SHP77 treated with DMSO at 0.1 percent for 48 hours (cell line): ENCODE measurements around the gene HMG20A.

Source experiments
- DNase-seq: peaks from one replicate; lab custom pipeline; 2025; lab: John Stamatoyannopoulos, UW

HMG20A gene

DNA sequence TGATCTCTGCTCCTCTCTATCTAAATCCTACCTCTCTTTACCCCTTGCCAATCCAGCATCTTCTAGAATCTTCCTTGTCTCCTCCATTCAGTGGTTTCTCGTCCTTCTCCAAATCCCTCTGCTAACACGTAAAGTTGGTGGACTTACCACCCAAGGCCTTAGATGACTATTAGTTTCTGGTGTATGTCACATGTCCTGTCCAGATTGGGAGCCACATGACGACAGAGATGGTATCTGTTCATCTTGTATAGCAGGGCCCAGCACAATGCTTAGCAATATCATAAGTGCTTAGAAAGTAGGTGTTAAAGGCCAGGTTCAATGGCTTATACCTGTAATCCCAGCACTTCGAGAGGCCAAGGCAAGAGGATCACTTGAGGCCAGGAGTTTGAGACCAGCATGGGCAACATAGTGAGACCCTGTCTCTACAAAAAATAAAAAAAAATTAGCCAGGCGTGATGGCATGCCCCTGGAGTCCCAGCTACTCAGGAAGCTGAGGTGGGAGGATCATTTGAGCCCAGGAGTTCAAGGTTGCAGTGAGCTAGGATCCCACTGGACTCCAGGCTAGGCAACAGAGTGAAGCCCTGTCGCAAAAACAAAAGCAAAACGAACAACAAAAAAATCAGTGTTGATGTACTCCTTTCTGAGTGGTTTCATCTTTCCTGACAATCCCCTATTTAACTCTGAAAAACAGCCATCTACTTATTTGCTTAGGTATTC is 81.8 kb downstream of the HMG20A start:
- DNase-seq = no peak

GRCh38 chr15:77503240-77503639 is 82.6 kb downstream of the HMG20A start:
- DNase-seq = no peak

DNA sequence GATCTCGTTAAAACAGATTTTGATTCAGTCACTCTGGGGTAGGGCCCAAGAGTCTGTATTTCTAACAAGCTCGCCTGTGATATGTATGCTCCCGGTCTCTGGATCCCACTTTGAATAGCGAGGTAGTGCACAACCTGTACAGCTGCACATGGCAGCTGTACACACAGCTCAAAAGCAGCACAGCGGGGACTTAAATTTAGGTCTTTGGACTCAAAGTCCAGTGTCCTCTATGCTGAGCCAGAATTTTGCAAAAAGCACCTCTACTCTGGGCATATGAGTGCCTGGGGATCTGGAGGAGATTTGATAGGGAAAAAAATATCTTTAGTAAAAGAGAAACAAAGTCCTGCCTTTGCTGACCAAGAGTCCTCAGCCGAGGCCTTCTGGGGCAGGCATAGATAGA is 83.1 kb downstream of the HMG20A start:
- peak; percentile 32 for DNase-seq

DNA sequence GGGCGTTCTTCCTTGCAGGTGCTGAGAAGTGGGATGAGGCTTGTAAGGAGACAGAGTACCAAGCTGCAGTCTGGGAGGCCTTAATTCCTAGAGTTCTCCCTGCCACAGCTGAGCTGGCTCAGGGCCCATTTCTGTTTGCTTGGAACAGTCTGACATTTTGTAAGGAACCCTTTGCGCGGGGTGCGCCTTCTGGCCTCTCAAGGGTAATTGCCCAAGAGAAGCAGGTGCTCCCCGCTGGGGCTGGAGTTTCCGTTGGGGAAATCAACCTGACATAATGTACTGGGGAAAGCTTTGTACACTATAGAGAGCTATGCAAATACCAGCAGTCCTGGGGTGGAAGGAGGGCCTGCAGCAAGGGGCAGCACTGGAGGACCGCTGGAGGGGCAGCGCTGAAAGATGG is 83.6 kb downstream of the HMG20A start:
- DNase-seq = peak; percentile 75

- DNase-seq = no peak
Measured at GRCh38 chr15:77504871-77505270, 84.2 kb downstream of the HMG20A start.

DNA sequence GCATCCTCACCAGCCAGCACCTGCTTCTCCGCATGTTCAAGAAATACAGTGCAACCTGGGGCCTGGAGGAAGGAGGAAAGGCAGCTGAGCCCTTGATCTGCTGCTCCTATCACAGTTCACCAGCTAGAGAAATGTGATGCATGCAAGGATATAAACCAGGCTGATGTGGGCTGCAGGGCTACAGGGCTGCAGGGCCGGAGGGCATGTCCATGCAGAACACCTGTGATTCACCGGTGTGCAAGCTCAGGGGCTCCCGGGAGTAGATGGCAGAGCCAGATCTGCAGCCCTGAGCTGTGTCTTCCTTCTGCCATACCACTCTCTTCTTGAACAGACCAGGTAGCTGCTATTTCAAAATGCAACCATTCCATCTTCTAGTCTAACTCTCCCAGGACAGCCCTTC is 84.9 kb downstream of the HMG20A start:
- DNase-seq = no peak

DNA sequence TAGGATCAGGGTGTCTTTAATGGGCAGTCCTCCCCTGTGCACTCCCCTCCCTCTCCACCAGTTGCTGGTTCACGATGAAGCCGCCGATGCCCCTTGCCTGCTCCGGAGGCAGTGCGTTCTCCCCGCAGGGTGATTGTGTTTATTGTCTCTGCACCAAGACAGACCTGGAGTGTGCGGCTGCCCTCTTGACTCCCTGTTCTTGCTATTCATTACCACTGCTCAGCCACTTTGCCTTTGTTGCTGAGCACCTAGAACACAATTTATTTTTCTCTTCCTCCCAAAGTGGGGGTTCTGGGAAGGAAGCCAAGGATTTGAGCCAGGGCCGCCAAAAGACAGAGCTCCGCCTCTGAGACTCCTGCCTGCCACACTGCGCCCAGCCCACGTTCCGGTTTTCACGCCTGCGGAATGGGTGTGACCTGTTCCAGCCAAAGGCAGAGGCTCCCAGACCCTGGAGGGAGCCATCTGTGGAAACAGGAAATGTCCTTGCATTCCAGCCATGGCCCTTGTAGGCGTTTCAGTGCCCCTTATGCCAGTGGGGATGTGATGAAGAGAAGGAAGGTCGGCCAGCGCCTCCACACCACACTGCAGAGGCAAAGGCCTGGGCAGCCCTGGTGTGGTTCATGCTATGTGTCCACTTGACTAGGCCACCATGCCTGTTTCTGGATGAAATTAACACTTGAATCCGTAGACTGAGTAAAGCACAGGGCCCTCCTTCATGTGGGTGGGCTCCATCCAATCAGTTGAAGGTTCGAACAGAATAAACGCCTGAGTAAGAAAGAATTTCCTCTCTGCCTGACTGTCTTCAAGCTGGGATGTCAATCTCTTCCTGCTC is 85.8 kb downstream of the HMG20A start:
- no peak for DNase-seq

DNA sequence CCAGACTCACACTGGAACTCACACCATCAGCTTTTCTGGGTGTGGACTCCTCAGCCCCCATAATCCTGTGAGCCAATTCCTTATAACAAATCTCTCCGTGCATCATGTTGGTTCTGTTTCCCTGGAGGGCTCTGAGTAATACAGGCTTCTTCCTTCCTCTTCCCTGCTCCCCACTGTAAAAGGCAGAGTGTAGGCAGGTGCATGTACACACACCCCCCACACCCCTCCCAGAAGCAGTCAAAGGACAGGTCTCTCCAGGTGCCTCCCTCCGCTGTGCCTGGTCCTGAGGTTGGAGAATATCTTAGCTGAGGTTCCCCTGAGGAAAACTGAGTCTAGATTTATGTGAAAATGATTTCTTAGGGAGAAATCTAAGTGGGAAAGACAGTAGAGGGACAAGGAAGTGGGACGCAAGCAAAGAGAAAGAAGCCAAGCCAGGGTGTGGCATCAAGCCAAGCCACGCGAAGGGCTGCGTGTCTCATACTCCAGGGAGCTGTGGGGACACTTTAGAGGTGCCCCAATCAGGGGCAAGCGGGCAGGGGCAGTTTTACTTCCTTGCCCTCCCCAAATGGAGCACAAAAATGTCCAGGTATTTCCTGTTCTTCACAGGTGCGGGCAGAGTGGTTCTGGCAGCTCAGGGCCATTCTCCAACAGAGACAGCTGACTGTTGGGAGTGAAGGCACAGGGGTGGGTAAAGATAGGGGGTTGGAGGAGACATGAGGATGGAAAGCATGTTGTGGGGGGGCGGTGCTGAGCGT is 86.6 kb downstream of the HMG20A start:
- no peak for DNase-seq

- no peak for DNase-seq
Measured at GRCh38 chr15:77507911-77508310, 87.2 kb downstream of the HMG20A start.

GRCh38 chr15:77508541-77509243 is 88.0 kb downstream of the HMG20A start:
- DNase-seq = no peak

DNA sequence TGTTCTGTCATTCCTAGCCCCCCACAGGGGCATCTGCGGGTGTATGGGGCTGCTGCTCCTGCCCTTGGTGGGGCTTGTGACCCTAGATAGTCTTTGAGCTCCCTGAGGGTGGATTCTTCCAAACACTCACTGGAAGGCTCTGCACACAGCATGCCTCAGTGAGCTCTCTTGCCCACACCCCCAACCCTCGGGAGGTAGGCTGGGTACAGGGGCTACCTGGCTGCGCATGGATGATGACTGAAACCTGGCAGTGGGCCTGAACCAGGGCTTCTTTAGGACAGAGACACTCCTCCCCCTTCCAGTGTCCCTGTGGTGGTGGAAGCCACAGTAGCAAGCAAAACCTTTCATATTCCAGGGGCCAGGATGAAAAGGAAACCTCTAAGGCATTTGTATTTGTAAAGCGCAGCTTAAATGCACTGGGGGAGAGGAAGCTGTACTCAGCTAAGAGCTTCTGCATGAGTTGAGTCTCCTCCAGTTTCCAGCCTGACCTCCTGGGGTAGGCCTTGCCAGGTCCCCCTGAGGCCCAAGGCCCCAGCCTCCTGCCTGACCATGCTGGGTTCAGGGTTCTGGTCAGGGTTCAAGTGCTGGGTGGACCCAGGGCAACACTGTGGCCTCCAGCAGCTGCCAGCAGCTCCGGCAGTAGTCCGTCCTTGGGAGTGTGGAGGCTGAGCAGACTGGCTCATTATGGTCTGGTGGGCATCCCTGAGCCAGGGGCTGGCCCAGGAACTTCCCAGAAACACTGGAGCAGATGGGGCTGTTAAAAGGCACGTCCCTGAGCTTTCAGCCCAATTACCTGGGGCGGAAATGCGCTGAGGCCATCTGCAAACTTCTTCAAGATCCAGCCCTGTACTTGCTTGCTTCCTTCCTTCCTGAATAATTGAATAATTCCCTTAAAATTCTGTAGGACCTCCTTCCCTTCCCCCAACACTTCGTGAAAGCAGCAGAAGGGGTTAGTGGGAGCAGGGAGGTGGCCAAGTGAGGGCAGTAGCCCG is 89.7 kb downstream of the HMG20A start:
- no peak for DNase-seq

GRCh38 chr15:77511869-77512268 is 91.2 kb downstream of the HMG20A start:
- DNase-seq = no peak

- DNase-seq = no peak
Measured at GRCh38 chr15:77513226-77513625, 92.5 kb downstream of the HMG20A start.

- DNase-seq = no peak
Measured at GRCh38 chr15:77514641-77515402, 94.1 kb downstream of the HMG20A start.

GRCh38 chr15:77515613-77516012 is 94.9 kb downstream of the HMG20A start:
- no peak for DNase-seq

GRCh38 chr15:77516076-77516475 is 95.4 kb downstream of the HMG20A start:
- DNase-seq = no peak

DNA sequence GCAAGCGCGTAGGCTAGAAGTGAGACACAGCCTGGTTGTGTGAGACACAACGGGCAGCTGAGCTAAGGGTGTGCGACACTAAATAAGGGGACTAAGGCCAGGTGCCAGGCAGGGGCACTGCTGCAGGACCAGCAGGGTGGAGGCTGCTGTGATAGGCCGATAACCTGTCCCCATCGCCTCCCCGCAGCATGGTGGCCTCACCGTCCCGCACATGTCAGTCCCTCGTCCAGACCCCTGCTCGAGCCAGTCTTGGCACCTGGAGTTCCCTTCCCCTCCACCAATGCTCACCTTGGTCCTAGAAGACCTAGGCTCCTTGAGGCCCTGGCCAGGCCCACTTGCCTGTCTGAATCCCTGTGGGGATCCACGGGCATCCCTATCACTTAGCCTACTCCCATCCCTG is 96.1 kb downstream of the HMG20A start:
- DNase-seq = no peak

- no peak for DNase-seq
Measured at GRCh38 chr15:77517579-77517978, 96.9 kb downstream of the HMG20A start.

DNA sequence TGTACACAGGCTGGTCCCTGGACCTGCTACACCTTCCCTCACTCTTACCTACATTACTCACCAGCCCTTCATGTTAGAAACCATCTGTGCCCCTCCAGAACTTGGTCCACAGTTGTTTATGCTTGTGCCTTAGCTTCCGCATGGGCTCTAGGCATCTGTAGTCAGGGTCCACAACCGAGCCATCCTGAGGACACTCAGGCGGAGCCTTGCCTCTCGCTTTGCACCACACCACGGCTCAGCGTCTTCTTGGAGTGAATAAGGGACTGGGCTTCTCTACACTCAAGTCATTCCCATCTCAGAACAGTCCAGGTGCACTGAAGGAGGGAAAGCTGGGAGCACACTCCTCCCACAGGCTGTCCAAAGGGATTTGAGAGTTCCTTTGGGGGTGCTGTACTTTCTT is 97.8 kb downstream of the HMG20A start:
- DNase-seq = no peak

DNA sequence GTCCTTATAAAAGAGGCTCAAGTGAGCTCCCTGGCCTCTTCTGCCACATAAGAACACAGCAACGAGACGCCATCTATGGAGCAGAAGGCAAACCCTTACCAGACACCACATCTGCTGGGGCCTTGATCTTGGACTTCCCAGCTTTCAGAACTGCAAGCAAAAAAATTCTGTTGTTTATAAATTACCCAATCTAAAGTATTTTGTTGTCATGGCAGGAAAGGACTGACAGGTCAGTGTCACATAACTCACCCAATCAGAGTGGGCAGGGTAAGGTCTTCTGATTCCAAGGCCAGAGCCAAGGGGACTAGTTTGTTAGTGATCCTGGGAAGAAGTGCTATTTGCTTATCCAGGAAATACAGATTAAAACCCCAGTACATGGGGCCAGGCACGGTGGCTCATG is 98.9 kb downstream of the HMG20A start:
- DNase-seq = no peak
